Loucy (cell line): Measurements from ENCODE around the gene GIPR.

Source experiments
- CTCF ChIP-seq: fragments of 200-600 bp; sonication (generic); conservative IDR thresholded peaks from 2 replicates; pipeline ENCODE4 v1.5.1; 2014; ENCODE audit warnings: mild to moderate bottlenecking, antibody characterized with exemption, low read length
- EZH2phosphoT487 ChIP-seq: fragments of 200-600 bp; IDR thresholded peaks from 2 replicates; pipeline ENCODE4 v1.6.1; 2018; ENCODE audit warnings: antibody characterized with exemption, mild to moderate bottlenecking, moderate library complexity, borderline replicate concordance

GRCh38 chr19:45705115-45705514 is 37.1 kb downstream of the GIPR start:
- TF ChIP-seq EZH2phosphoT487, result no peak
- no peak for TF ChIP-seq CTCF
